ENCODE data around the gene ST3GAL4.
"Not testable (repeated sequence)": the region's sequence is repeated elsewhere in the genome, so short reads cannot be mapped to it uniquely, and the experiment has no call there.

ST3GAL4 gene, protein sequence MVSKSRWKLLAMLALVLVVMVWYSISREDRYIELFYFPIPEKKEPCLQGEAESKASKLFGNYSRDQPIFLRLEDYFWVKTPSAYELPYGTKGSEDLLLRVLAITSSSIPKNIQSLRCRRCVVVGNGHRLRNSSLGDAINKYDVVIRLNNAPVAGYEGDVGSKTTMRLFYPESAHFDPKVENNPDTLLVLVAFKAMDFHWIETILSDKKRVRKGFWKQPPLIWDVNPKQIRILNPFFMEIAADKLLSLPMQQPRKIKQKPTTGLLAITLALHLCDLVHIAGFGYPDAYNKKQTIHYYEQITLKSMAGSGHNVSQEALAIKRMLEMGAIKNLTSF

DNA sequence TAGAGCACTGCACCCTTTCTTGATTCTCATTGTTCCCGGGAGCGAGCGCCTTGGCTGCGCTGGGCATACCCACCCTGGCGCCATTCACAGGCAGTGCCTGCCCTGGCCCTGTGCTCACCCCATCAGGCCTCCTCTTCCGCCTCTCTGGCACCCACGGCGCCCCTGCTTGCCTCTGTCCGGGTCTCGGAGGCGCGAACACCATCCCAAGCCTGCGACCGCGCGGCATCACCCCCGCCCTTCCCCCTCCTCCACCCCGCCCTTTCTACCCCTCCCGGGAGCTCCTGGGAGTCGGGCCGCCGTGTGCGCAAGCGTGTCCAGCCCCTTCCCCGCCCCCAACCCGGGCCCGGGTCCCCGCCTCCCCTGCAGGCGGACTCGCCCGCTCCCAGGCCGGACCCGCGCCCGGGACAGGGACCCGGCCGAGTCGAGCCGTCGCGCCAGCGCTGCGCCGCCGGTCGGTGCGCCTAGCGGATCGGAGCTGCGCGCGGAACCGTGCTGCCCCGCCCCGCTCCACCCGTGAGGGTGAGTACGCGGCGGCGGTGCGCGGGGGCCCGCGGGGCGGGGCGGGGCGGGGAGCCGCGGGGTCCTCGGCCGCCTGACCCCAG lies at the start of gene ST3GAL4:
ST3GAL4 (plus strand) TSS at position 363 of the 602 bp plus-strand sequence. CDS start 50,470 bp downstream, outside the sequence.
- DNase-seq = no peak

DNA sequence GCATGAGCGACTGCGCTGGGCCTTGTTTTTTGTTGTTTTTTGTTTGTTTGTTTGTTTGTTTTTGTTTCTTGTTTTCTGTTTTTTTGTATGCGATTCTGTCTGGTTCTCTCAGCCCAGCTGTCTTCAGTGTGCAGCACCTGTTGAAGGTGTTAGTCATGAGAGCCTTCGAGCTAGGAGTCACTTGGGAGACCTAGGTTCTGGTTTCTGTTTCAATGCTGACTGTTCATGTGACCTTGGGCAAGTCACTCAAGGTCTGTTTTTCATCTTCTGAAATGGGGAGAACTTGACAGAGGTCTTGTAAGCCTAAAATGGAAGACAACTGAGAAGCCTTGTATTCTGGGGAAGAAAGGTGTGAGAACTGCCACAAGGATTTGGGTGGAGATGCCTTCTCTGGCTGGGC lies 49.8 kb upstream of the ST3GAL4 start:
- no peak for DNase-seq

DNA sequence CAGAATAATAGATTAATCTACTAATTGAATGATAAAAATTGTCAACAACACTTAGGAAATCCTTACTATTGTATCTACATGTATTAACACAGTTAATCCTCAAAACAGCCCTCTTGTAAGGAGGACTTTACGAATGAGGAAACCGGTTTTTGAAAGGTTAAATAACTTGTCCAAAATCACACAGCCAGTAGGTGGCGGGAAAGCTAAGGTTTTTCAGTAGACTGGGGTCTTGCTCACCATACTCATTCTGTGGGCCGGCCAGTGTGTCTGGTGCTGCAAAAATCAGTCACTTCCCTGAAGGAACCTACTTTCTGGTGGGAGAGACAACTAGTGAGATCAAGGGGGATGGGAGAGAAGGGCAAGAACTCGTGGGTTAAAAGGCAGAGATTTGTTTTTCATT lies 47.8 kb upstream of the ST3GAL4 start:
- no peak for DNase-seq

DNA sequence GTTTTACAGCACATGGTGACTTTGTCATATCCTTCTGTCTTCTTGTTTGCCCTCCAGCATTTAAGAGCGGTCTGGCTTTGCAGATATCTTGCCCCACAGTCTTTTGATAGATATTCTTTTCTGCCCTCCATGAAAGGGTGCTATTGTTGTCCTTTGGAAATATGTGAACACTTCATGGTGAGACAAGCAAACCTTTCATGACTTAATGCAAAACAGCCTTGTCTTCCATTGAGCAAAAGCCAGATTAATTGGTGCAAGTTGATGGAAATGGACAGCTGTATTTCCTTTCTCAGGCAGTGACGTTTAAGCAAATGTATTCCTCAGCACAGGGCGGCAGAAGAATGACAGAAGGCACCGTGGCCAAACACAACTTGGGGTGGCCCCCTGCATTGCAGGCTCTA lies 47.2 kb upstream of the ST3GAL4 start:
- DNase-seq = no peak

DNA sequence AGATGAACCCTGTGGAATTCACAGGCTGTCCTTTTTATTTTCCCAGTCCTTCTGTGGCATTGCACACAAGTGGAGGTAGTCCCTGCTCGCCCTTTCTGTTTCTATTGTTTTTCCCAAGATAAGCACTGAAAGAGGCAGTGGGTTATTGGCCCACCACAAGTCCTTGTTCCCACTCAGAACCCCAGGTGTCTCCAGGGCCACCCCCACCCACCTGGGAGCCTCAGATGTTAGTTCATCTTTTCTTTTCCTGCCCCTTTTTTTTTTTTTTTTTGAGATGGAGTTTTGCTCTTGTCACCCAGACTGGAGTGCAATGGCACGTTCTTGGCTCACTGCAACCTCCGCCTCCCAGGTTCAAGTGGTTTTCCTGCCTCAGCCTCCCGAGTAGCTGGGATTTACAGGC lies 46.7 kb upstream of the ST3GAL4 start:
- DNase-seq = not testable (repeated sequence)

DNA sequence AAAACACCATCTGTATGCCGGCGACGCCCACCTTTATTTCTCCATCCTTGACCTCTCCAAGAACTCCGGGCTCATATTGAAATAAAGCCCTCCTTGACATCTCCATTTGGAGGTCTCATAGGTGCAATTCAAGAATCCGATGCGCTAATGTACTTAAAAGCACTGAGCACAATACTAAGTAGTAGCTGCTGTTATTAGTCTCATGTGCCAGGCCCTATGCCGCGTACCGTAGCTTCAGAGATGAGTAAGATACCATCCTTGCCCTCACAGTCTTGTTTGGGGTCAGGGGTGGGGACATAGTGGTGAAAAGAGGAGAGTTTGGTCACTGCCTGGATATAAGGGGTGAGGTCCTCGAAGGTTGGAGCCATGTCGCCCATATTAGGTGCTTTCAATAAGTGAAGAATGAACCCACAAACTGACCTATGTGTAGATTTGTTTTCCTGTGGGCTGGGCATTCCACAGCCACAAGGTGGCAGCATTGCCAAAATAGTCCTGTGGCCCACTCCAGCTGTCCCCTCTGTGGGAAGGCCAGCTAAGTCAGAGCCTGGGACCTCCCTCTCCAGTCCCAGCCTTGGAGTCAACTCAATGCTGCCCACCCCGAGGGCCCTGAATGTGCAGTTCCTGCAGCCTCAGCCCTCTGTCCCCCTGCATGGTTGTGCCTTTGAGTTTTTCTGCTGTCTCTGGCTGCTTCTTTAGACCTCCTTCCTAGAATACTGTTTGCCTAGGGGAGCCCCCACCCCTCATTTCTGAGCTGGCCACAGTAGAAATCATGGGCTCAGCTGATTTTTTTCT lies 45.1 kb upstream of the ST3GAL4 start:
- peak; percentile 15 for DNase-seq

- no peak for DNase-seq
Observed at GRCh38 chr11:126310992-126311310, 44.5 kb upstream of the ST3GAL4 start.

DNA sequence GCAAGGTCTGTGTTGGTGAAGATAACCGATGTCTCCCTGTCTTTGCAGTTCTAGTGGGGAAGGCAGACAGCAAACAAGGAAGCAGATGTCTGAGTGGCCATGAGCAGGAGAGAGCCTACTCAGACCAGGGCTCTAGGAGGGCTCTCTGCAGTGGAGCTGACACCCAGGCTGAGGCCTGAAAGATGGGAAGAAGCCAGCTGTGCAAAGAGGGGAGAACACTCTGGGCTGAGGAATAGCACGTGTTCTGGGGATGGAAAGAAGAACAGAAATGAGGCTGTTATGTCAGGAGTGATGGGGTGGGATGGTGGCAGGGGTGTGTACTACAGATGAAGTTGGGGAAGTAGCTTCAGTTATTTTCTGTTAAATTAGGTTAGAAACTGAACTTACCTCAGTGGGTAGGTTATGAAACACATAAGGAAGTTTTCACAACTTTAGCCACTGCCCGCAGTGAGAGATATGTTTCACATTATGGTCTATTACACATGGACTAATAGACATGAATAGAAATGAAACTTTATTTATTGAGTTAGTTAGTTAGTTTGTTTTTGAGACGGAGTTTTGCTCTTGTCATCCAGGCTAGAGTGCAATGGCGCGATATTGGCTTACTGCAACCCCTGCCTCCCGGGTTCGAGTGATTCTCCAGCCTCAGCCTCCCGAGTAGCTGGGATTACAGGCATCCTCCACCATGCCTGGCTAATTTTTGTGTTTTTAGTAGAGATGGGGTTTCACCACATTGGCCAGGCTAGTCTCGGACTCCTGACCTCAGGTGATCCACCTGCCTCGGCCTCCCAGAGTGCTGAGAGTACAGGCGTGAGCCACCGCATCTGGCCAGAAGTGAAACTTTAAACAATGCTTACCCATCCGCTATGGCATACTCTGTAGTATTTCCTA lies 43.8 kb upstream of the ST3GAL4 start:
- DNase-seq = no peak

- DNase-seq = no peak
Observed at GRCh38 chr11:126312961-126313360, 42.5 kb upstream of the ST3GAL4 start.

DNA sequence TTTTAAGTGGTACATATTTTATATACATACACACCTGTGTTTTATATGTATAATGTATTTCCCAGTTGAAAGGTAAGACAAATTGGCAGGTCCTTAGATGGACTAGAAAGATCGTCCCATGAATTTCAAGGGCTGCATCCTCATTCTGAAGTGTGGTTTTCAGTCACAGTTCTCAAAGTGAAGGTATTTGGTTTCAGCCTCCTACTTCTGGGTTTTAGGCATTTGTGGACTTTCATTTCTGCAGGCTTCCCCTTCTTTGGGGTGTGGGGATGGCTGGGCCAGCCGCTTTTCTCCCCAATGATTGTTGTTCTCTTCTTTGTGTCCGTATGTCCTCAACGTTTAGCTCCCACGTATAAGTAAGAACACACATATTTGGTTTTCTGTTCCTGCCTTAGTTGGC lies 41.7 kb upstream of the ST3GAL4 start:
- DNase-seq = no peak

- DNase-seq = no peak
Observed at GRCh38 chr11:126317432-126317755, 38.1 kb upstream of the ST3GAL4 start.

DNA sequence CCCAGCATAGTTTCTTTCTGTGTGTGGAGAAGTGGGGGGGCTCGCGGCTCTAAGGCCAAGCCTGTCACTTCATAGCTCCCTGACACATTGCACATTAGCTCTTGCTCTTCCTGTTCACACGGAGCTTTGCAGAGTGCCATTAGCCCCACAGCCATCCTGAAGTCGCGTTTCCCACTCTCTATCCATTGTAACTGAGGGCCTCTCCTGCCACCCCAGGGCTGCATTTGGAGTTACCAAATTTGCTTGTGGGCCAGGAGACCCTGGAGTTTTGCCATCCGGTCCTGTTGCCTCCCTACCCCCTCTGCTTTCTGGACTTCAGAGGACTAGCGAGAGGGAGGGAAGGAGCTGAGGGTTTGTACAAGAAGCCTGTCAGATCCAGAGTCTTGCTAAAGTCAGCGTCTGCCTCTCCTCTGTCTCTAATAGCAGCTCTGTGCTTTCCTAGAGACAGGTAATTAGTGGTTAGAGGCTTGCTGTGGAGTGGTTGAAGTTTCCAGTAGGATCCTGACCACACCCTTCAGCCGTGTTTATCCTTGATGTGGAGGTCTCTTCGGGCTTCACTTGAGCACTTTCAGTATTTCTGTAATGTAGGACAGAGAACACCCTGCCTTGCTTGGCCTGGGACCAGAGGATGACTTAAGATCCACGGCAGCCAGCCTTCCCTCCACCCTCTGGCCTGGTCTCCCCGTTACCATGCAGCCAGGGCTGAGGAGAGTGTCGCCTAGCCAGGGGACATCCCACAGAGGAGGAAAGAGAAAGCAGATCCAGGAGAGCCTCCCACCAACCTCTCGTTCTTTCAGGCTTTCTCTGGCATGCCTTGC lies 37.5 kb upstream of the ST3GAL4 start:
- DNase-seq = peak; percentile 55

GRCh38 chr11:126318574-126319373 lies 36.7 kb upstream of the ST3GAL4 start:
- DNase-seq = no peak

- DNase-seq = no peak
Observed at GRCh38 chr11:126319374-126319740, 36.1 kb upstream of the ST3GAL4 start.

DNA sequence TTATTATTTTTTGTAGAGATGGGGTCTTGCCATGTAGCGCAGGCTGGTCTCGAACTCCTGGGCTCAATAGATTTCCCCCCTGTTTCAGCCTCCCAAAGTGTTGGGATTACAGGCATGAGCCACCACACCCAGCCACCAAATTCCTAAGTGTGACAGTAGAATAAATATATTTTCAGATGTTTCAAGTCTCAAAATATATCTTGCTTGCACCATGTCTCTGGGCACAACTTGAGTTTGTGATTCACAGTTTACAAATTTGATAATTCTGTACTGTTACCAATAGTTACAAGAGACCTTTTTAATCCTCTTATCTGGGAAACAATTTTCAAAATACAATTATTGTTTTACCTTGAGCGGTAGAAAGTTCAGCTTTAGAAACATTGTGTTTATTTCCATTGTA lies 32.5 kb upstream of the ST3GAL4 start:
- no peak for DNase-seq

DNA sequence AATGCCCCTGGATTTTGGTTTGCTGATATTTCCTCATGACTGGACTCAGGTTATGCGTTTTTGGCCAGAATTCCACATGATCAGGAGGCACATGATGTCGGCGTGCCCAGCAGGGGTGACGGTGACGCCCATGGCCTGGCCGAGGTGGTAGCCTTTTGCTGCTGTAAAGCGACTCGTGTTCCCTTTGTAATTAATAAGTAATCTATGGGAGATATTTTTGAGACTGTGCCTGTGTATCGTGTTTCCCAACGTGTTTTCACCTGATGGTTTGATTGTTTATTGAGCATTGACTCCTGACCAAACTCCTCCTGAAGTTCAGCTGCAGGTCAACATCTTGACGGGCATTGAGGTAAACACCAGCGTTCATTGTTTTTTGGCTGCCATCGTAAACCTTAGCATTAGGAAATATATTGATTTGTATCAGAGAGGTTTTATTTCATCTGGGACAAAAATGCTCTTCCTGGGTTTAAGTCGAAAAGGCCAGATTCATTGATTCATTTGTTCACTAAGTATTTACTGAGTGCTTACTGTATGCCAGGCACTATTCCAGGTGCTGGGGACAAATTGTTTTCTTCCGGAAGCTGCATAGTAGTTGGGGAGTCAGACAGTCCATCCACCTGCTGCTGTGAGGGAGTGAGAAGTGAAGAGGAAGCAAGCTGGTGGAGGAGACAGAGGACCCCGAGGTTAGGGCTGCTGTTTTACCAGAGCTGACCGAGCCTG lies 28.0 kb upstream of the ST3GAL4 start:
- no peak for DNase-seq

DNA sequence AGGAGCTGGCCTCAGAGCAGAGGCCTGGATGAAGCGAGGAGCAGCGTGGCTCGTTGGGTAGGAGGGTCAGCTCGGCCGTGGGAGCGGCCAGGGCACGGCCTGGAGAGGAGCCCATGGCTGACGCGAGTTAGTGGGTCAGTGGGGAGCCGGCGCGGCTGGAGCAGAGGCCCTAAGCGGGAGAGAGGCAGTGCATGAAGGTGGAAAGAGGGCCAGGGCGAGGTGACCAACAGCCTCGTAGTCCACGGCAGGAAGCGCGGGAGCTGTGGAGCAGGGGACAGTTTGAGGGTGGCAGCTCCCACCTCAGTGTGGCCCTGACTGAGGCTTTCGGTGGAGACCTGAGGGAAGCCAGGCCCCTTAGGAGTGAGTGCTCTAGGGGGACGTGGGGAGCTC lies 27.5 kb upstream of the ST3GAL4 start:
- DNase-seq = no peak

- no peak for DNase-seq
Observed at GRCh38 chr11:126328444-126328843, 27.0 kb upstream of the ST3GAL4 start.

- no peak for DNase-seq
Observed at GRCh38 chr11:126328938-126329643, 26.4 kb upstream of the ST3GAL4 start.

GRCh38 chr11:126329644-126330211 lies 25.8 kb upstream of the ST3GAL4 start:
- DNase-seq = no peak
